Mesodermal cell (in vitro differentiated cells): ENCODE measurements around the gene ACSM2A. TPM values are rescaled to one million over a fixed set of nuclear protein-coding genes. Genes with fewer than 3 reads are reported as not detected.
"Not testable (repeated sequence)": the region's sequence is repeated elsewhere in the genome, so short reads cannot be mapped to it uniquely, and the experiment has no call there.

Experiments
- H3K27ac ChIP-seq: 2 replicates; pipeline ENCODE4 v1.7.0; 2013; ENCODE audit warnings: mild to moderate bottlenecking, low read depth, low read length, moderate library complexity; ENCODE audit not compliant: severe bottlenecking
- H3K36me3 ChIP-seq: 2 replicates; pipeline ENCODE4 v1.7.1; 2013; ENCODE audit warnings: mild to moderate bottlenecking, low read length, moderate library complexity; ENCODE audit not compliant: control insufficient read depth, insufficient read depth
- H3K4me1 ChIP-seq: one replicate; pipeline ENCODE4 v1.7.1; 2013; ENCODE audit warnings: mild to moderate bottlenecking, low read length; ENCODE audit not compliant: insufficient read depth, control insufficient read depth, poor library complexity, severe bottlenecking
- H3K4me3 ChIP-seq: 2 replicates; pipeline ENCODE4 v1.7.0; 2013; ENCODE audit warnings: low read length, control low read depth, mild to moderate bottlenecking; ENCODE audit not compliant: insufficient read depth, poor library complexity, severe bottlenecking; ENCODE audit errors: extremely low read depth
- H3K9me3 ChIP-seq: 2 replicates; pipeline ENCODE4 v1.7.1; 2013; ENCODE audit warnings: mild to moderate bottlenecking, low read length, moderate library complexity; ENCODE audit not compliant: control insufficient read depth
- WGBS, 2 experiments: methylation state at CpG; one replicate each; pipeline ENCODE4 v1.1.5; 2013; ENCODE audit warnings: missing lambda C conversion rate in 2 of 2; ENCODE audit not compliant: insufficient coverage in 2 of 2; 5-methylcytosine and 5-hydroxymethylcytosine counted together
- polyA plus RNA-seq, 2 experiments: library from polyadenylated mRNA; stranded (reverse); fragments of 50-300 nt; gene quantifications; one replicate each; pipeline ENCODE4 v1.2.3, GENCODE V29; 2013

The ACSM2A gene, protein sequence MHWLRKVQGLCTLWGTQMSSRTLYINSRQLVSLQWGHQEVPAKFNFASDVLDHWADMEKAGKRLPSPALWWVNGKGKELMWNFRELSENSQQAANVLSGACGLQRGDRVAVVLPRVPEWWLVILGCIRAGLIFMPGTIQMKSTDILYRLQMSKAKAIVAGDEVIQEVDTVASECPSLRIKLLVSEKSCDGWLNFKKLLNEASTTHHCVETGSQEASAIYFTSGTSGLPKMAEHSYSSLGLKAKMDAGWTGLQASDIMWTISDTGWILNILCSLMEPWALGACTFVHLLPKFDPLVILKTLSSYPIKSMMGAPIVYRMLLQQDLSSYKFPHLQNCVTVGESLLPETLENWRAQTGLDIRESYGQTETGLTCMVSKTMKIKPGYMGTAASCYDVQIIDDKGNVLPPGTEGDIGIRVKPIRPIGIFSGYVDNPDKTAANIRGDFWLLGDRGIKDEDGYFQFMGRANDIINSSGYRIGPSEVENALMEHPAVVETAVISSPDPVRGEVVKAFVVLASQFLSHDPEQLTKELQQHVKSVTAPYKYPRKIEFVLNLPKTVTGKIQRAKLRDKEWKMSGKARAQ
- not detected for polyA plus RNA-seq (2013, experiment 1 of 2)
- polyA plus RNA-seq (2013, experiment 2 of 2), result not detected

DNA sequence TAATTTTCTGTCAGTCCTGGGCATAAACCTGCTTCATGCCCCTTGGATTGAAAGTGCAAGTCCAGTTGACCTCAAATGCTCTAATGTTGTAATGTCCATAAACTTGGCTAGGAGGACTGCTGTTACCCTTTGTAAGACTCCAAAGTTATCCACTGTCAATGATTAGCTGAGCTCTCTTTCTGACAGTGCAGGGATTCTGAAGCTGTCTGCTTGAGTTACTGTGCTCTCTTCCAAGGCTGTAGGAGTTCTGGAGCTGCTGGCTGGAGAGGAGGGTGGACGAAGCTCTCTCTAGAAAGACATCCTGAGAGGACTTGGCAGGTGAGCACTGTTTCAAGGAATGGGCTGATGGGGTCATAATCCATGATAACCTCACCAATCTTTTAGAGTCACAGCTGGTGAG is at the start of gene ACSM2A:
Gene ACSM2A, plus strand, starts transcription at position 158 of the 400 bp plus-strand sequence. CDS start 8,594 bp downstream, outside the sequence.
- no CpG with 5 or more reads among the region's 1 CpG for WGBS, 2 experiments

DNA sequence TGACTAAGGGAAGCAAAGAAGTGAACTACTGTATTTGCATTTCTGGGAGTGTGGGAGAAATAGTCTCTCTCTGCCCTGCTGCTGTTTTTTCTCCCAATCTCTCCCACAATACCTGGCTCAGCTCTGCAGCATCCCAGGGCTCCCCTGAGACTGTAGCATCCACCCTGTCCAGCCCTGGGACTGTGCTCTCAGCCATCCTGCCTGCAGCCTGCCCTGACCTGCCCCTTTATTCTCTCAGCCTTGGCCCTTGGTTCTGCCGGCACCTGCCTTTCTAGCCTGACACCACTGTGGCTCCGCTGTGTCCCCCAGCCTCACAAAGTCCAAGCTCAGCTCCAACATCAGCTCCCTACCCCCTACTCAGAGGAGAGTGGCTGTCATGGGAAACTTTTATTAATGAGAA is 48.7 kb upstream of the ACSM2A start:
- Histone ChIP-seq H3K4me1 (no peaks in the 10 kb centered on the region), H3K9me3 (no peaks in the 10 kb centered on the region), H3K4me3 (no peak overlapping the region), H3K36me3 (no peaks in the 10 kb centered on the region), H3K27ac (no peak overlapping the region)
- WGBS, 2 experiments, result 100% methylated on average over 2 of the region's 2 CpGs; no CpG with 5 or more reads in 1 of the 2 experiments

More for the DNA sequence above, at the start of gene ACSM2A:
- not testable (repeated sequence) for H3K4me1 ChIP-seq, H3K4me3 ChIP-seq, H3K9me3 ChIP-seq, H3K27ac ChIP-seq, H3K36me3 ChIP-seq

DNA sequence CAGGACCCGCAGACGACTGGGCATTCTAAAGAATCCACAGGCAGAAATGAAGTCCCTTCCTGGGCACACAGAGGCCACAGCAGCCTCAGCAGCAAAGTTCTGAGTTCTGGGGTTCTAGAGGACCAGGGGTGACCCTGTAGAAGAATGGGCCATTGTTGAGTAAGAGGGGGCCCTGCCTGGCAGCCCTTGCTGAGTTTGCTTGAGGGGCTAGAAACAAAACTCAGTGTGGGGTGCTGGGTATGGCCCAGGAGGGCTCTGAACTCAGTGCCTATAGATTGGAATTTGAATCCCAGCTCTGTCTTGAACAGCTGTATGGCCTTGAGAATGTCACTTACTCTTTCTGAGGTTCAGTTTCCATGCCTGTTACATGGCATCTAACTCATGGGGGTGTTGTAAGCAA is 46.7 kb upstream of the ACSM2A start, which contains the start of gene PDILT:
Gene PDILT, minus strand, starts transcription at position 101 of the 400 bp plus-strand sequence. CDS start 5,437 bp downstream, outside the sequence.
- Histone ChIP-seq H3K4me3 (no peak within 1 kb of the TSS), H3K9me3 (no peaks in the 10 kb centered on the region), H3K4me1 (no peaks in the 10 kb centered on the region), H3K36me3 (no peaks in the 10 kb centered on the region), H3K27ac (no peak within 1 kb of the TSS)
- WGBS, 2 experiments, result 86 to 100% methylated on average over 2 of the region's 2 CpGs

DNA sequence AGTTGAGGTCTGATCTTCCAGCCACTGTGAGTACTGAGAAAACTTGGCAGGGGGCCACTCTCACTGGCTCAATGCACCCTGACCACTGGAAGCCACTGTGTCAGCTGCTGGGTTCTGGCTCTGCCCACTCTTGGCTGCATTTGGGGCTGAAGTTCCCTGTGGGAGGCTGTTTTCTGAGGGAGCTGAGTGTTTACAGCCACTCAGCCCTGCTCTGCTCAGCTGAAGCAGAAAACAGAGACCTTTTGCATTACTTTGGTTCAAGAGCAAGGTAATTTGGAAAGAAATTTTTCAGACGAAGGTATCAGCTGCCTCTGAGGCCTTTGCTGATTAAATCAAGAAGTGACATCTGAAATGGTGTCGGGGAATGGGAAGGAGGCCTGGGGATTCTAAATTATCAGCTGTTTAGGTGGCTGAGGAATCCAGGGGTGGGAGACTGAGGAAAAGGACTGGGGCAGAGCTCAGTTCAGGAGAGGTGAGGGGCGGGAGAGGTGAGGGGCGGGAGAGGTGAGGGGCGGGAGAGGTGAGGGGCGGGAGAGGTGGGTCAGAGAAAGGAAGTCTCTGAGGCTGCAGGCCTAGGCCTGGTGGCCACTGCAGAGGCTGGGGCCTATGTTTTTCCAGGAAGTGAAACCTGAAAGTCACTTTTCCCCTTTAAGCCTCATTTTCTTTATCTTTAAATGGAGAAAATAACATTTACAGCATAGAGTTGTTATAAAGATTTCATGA is 41.8 kb upstream of the ACSM2A start, which contains the start of gene ACSM5:
Gene ACSM5, plus strand, starts transcription at position 137 of the 723 bp plus-strand sequence. CDS start 1,951 bp downstream, outside the sequence.
- no peaks in the 10 kb centered on the region for H3K4me1 ChIP-seq
- WGBS, 2 experiments, result 79 to 83% methylated on average over 2 of the region's 6 CpGs
- no peaks in the 10 kb centered on the region for H3K36me3 ChIP-seq
- no peaks in the 10 kb centered on the region for H3K9me3 ChIP-seq
- H3K27ac ChIP-seq, result peak within 1 kb of the TSS; percentile 10
- no peak within 1 kb of the TSS for H3K4me3 ChIP-seq

DNA sequence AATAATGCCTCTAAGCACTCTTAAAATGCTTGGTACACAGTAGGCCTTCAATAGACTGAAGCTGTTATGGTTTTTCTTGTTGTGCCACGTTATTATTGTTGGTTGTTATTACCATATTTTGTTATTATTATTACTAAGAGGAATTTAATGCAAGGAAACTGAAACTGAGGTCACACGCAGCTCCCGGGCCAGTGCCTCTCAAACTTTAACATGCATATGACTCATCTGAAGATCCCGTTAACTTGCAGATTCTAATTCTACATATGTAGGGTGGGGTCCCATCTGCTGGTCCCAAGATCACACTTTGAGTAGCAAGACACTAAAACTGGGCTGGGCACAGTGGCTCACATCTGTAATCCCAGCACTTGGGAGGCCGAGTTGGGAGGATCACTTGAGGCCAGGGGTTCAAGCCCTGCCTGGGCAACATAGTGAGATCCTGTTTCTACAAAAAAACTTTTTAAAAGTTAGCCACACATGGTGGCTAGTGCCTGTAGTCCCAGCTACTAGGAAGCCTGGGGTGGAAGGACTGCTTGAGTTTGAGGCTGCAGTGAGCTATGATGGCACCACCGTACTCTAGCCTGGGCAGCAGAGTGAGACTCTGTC is 41.1 kb upstream of the ACSM2A start:
- H3K36me3 ChIP-seq, result no peaks in the 10 kb centered on the region
- H3K4me3 ChIP-seq, result no peak overlapping the region
- 93 to 100% methylated on average over 2 to 4 of the region's 6 CpGs for WGBS, 2 experiments
- no peak overlapping the region for H3K27ac ChIP-seq
- no peaks in the 10 kb centered on the region for H3K4me1 ChIP-seq
- no peaks in the 10 kb centered on the region for H3K9me3 ChIP-seq

DNA sequence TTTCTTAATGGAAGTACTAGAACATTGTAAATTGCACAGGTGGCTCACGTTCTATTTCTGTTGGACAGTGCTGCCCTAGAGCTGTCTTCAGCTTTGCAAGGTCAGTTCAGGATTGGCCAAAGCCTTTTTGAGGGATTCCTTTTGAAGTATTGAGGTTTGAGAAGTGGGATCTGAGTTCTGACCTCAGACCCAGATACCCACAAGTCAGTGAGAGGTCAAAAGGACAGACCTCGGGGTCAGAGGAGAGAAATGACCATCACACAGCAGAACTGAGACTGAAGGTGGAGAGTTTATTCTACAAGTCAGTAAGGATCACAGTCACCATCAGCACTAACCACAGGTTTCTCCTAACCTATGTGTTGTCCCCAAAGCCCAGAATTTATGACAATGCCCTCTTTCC is 40.3 kb upstream of the ACSM2A start:
- H3K4me1 ChIP-seq, result no peaks in the 10 kb centered on the region
- H3K9me3 ChIP-seq, result no peaks in the 10 kb centered on the region
- 80 to 100% methylated on average over 1 of the region's 2 CpGs for WGBS, 2 experiments
- H3K36me3 ChIP-seq, result no peaks in the 10 kb centered on the region
- no peak overlapping the region for H3K4me3 ChIP-seq
- no peak overlapping the region for H3K27ac ChIP-seq

DNA sequence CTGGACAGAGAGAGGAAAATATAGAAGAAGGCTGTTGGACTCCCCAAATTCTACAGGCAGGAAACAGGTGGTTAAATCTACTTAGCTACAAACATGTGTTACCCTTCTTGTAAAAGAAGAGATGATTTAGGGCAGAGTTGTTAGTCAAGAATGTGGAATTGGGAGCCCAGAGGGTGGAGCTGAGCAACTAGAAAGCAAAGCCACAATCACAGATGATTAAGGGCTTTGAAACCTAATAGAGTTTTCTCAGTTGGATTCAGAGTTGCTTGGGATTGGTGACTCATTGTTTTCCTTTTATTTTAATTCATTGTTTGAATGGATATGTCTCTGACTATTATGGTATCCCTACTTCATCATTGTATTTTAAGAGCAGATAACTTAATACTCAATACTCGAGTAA is 35.8 kb upstream of the ACSM2A start:
- H3K4me1 ChIP-seq, result no peaks in the 10 kb centered on the region
- H3K9me3 ChIP-seq, result no peaks in the 10 kb centered on the region
- no peaks in the 10 kb centered on the region for H3K36me3 ChIP-seq
- no peak overlapping the region for H3K27ac ChIP-seq
- no peak overlapping the region for H3K4me3 ChIP-seq
- WGBS, 2 experiments, result no CpG with 5 or more reads among the region's 1 CpG

DNA sequence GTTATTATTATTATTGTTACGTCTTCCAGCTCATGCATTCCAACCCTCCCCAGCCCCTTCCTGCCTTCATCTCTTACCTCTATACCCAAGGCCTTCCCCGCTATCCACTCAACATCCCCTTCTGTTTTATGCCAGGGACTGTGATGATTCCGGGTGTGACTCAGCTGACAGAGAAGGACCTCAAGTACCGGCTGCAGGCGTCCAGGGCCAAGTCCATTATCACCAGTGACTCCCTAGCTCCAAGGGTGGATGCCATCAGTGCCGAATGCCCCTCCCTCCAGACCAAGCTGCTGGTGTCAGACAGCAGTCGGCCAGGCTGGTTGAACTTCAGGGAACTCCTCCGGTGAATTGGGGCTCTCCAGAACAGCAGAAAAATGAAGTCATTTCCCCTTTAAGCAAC is 32.2 kb upstream of the ACSM2A start:
- 91 to 95% methylated on average over 5 to 7 of the region's 8 CpGs for WGBS, 2 experiments
- H3K36me3 ChIP-seq, H3K4me1 ChIP-seq, H3K4me3 ChIP-seq, H3K27ac ChIP-seq, H3K9me3 ChIP-seq: not testable (repeated sequence)

DNA sequence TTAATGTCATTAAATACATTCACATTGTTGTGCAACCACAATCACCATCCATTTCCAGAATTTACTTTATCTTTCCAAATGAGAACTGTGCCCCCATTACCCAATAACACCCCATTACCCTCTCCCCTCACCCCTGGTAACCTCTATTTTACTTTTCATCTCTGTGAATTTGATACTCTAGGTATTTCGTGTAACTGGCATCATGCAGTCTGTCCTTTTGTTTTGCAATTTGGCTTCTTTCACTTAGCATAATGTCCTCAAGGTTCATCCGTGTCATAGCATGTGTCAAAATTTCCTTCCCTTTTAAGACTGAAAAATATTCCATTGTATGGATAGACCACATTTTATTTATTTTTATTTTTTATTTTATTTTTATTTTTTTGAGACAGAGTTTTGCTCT is 29.6 kb upstream of the ACSM2A start:
- H3K27ac ChIP-seq, H3K9me3 ChIP-seq, H3K4me3 ChIP-seq, H3K36me3 ChIP-seq, H3K4me1 ChIP-seq: not testable (repeated sequence)
- 83 to 100% methylated on average over 1 of the region's 2 CpGs for whole genome bisulfite sequencing, 2 experiments

DNA sequence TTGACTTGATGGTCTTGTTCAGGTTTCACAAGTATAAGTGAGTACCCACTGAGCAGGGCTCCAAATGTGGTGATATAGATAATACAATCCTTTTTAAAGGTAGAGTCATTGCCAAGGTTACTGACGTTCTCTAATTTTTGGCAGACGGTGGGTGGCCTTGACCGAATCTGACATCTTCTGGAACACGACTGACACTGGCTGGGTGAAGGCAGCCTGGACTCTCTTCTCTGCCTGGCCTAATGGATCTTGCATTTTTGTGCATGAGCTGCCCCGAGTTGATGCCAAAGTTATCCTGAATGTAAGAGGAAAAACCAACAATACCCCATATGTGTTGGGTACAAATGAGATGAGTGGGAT is 27.6 kb upstream of the ACSM2A start:
- not testable (repeated sequence) for H3K27ac ChIP-seq, H3K4me3 ChIP-seq, H3K36me3 ChIP-seq, H3K4me1 ChIP-seq, H3K9me3 ChIP-seq
- WGBS, 2 experiments, result 87 to 89% methylated on average over 4 of the region's 5 CpGs
